Measurements from ENCODE around the gene PCARE. TPM values are rescaled to one million over a fixed set of nuclear protein-coding genes. Genes with fewer than 3 reads are reported as not detected.

PCARE gene
- total RNA-seq, 6 experiments from 2014 or later = not detected

DNA sequence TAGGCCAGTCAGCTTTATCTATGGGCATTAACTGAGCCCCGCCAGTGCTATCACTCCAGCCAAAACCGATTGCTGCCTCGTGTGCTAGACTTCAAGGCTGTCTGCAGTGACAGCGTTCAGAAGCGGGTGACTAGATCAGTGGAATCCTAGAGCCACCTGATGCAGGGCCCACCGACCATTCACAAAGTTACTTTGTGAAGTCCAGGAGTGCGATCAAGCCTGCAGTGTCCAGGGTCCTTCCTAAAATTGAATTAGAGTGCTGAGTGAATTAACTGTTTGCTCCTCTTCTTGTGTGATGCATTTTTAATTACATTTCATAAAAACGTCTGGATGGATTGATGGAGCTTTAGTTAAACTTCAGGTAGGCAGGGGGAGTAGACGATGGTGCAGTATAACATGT is 13.9 kb downstream of the PCARE start:
- no peak overlapping the region for H3K27ac ChIP-seq
- TF ChIP-seq, protein P1, sequence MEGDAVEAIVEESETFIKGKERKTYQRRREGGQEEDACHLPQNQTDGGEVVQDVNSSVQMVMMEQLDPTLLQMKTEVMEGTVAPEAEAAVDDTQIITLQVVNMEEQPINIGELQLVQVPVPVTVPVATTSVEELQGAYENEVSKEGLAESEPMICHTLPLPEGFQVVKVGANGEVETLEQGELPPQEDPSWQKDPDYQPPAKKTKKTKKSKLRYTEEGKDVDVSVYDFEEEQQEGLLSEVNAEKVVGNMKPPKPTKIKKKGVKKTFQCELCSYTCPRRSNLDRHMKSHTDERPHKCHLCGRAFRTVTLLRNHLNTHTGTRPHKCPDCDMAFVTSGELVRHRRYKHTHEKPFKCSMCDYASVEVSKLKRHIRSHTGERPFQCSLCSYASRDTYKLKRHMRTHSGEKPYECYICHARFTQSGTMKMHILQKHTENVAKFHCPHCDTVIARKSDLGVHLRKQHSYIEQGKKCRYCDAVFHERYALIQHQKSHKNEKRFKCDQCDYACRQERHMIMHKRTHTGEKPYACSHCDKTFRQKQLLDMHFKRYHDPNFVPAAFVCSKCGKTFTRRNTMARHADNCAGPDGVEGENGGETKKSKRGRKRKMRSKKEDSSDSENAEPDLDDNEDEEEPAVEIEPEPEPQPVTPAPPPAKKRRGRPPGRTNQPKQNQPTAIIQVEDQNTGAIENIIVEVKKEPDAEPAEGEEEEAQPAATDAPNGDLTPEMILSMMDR (IDR thresholded peaks at IDR 0.05) = no peak
- no peak for TF ChIP-seq POLR2A (IDR thresholded peaks at IDR 0.05)
- no peaks in the 10 kb centered on the region for H3K9me3 ChIP-seq
- no peaks in the 10 kb centered on the region for H3K27me3 ChIP-seq
- H3K4me1 ChIP-seq = no peaks in the 10 kb centered on the region
- no peaks in the 10 kb centered on the region for H3K36me3 ChIP-seq
- no peak for ATAC-seq
- intact Hi-C loops (cut with DNase I) = no loop called here
- no peak overlapping the region for H3K4me3 ChIP-seq
- WGBS (ENCODE audit: insufficient coverage, low coverage, low lambda C conversion rate, missing lambda C conversion rate) = 53% methylated on average over 8 of the region's 9 CpGs
- DNase-seq = no peak

DNA sequence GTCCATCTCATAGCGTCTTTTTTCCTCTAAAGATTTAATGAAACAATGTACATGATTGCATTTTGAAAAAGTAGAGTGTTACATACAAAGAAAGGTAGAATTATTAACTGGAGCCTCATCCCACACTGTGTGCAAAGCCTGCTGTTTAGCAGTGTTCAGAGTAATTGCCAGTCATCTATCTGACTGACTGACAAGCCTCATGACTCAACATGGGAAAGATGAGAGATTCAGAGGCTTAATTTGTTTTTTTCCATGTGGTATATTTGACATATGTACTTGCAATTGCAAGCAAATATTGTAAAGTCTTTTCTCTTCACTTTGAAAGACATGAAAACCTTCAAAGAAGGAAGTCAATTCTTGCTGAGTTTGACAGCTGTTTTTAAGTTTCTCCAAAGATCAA is 14.7 kb downstream of the PCARE start:
- DNase-seq = no peak
- intact Hi-C loops (cut with DNase I) = no loop called here
- no peaks in the 10 kb centered on the region for H3K4me1 ChIP-seq
- no peak for ATAC-seq
- H3K27me3 ChIP-seq = no peaks in the 10 kb centered on the region
- H3K4me3 ChIP-seq = no peak overlapping the region
- TF ChIP-seq, protein P1 (IDR thresholded peaks at IDR 0.05) = no peak
- TF ChIP-seq POLR2A (IDR thresholded peaks at IDR 0.05) = no peak
- H3K27ac ChIP-seq = no peak overlapping the region
- WGBS (ENCODE audit: insufficient coverage, low coverage, low lambda C conversion rate, missing lambda C conversion rate) = 73% methylated on average over 1 of the region's 1 CpG
- H3K36me3 ChIP-seq = no peaks in the 10 kb centered on the region
- no peaks in the 10 kb centered on the region for H3K9me3 ChIP-seq

DNA sequence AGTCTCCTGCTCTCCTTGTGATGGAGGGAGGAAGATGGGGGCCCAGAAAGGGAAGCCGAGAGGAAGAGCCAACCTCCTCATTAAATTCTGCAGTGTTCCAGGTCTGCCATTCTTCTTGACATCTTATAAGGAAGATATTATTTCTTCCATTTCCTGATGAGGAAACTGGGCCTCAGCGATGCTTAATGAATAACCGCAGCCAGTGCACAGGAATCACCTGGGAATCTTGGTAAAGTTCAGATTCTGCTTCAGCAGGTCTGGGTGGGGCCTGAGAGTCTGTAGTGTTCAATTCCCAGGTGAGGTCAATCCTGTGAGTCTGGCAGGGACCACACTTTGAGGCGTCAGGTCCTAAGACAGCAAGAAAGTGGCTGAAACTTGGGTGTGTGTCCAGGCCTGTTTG is 17.3 kb downstream of the PCARE start:
- intact Hi-C loops (cut with DNase I) = no loop called here
- H3K4me1 ChIP-seq = no peaks in the 10 kb centered on the region
- ATAC-seq (no peak), DNase-seq (no peak)
- no peak for TF ChIP-seq POLR2A (IDR thresholded peaks at IDR 0.05)
- TF ChIP-seq, protein P1 (IDR thresholded peaks at IDR 0.05) = no peak
- WGBS (ENCODE audit: insufficient coverage, low coverage, low lambda C conversion rate, missing lambda C conversion rate) = 76% methylated on average over 4 of the region's 4 CpGs
- no peaks in the 10 kb centered on the region for H3K9me3 ChIP-seq
- H3K27ac ChIP-seq = no peak overlapping the region
- no peaks in the 10 kb centered on the region for H3K36me3 ChIP-seq
- no peak overlapping the region for H3K4me3 ChIP-seq
- no peaks in the 10 kb centered on the region for H3K27me3 ChIP-seq

DNA sequence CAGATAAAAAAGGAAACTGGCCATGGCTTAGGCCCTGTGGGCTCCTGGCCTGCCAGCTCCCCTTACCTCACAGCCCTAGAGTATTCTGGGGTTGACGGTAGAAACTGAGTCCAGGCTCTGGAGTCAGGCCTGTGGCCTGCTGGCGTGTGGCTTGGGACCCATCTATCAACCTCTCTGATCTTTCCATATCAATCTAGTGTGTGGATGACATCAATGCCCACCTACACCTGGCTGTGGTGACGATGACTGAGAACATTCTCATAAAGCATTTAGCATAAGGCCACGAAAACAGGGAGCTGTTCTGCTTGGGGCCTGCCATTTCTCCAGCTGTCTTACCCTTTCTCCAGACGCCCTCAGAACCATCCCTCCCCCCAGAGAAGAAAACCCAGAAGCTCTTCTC is 17.9 kb downstream of the PCARE start:
- DNase-seq (no peak), ATAC-seq (no peak)
- TF ChIP-seq, protein P1 (IDR thresholded peaks at IDR 0.05) = no peak
- TF ChIP-seq POLR2A (IDR thresholded peaks at IDR 0.05) = no peak
- no peaks in the 10 kb centered on the region for H3K9me3 ChIP-seq
- H3K36me3 ChIP-seq = no peaks in the 10 kb centered on the region
- H3K4me3 ChIP-seq = no peak overlapping the region
- H3K27me3 ChIP-seq = no peaks in the 10 kb centered on the region
- intact Hi-C loops (cut with DNase I) = no loop called here
- WGBS (ENCODE audit: insufficient coverage, low coverage, low lambda C conversion rate, missing lambda C conversion rate) = 83% methylated on average over 2 of the region's 5 CpGs
- H3K27ac ChIP-seq = no peak overlapping the region
- H3K4me1 ChIP-seq = no peaks in the 10 kb centered on the region

DNA sequence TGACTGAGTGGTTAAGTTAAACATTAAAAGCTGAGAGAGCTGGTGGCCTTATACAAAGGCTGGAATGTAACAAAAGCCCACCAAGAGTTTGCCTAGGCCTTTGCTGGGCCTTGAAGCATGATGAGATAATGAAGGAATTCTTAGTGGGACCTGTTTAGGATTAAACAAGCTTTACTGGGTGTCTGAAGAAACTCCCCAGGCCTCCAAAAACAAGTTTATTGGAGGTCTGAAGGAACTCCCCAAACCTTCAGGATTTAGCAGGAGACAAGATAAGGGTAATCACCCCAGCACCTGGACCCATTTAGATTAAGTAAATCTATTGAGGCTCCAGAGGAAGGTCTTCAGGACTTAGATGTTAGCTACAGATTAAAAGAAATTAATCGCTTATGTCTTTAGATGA is 18.7 kb downstream of the PCARE start:
- no peaks in the 10 kb centered on the region for H3K9me3 ChIP-seq
- H3K4me3 ChIP-seq = no peak overlapping the region
- no peak for TF ChIP-seq POLR2A (IDR thresholded peaks at IDR 0.05)
- TF ChIP-seq, protein P1 (IDR thresholded peaks at IDR 0.05) = no peak
- ATAC-seq (no peak), DNase-seq (no peak)
- intact Hi-C loops (cut with DNase I) = no loop called here
- no peak overlapping the region for H3K27ac ChIP-seq
- whole genome bisulfite sequencing (ENCODE audit: insufficient coverage, low coverage, low lambda C conversion rate, missing lambda C conversion rate) = 89% methylated on average over 1 of the region's 1 CpG
- no peaks in the 10 kb centered on the region for H3K4me1 ChIP-seq
- no peaks in the 10 kb centered on the region for H3K36me3 ChIP-seq
- H3K27me3 ChIP-seq = no peaks in the 10 kb centered on the region

Measured in right lobe of liver (tissue), 6 donors.